Subcutaneous adipose tissue (tissue), 4 donors: ENCODE measurements around the gene PPP1R14B. TPM values are rescaled to one million over a fixed set of nuclear protein-coding genes. Genes with fewer than 3 reads are reported as not detected.

Experiments used
- total RNA-seq, 4 donors: library from RNA; depleted of rRNA; stranded (reverse); fragments of >200 nt; gene quantifications; one replicate each; pipeline ENCODE4 v1.1.0, GENCODE V29; 2016
- TF ChIP-seq, protein P1 (sequence below): fragments of 450-650 bp; IDR thresholded peaks from one replicate; pipeline ENCODE4 v1.5.1; 2016; ENCODE audit warnings: low read depth, mild to moderate bottlenecking, control low read depth, antibody characterized with exemption, moderate library complexity

PPP1R14B gene
- total RNA-seq, 4 donors from 2014 or later = 64.3 to 73.1 (median 69.1) TPM

DNA sequence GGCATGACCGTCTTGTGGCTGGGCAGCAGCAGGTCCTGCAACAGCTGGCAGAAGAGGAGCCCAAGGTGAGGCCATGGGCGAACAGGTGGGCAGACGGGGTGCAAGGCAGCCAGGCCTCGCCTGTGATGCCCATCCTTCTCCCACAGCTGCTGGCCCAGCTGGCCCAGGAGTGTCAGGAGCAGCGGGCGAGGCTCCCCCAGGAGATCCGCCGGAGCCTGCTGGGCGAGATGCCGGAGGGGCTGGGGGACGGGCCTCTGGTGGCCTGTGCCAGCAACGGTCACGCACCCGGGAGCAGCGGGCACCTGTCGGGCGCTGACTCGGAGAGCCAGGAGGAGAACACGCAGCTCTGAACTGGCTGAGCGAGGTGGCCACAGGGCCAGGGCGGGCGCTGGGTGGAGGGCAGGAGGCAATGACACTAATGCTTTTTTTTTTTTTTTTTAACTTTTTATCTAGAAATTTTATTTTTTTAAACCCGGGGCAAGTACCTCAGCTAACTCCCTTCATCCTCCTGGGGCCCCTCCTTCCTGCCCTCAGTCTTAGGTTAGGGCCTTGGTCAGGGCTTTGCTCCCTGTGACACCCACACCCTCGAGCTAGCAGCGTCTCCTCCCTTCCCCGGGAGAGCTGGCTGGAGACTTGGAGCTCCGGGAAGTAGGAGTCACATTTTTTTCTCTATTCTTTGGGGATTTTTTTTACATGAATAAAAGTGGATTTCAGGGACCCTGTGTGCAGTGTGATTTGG, 20.6 kb upstream of the PPP1R14B start:
- TF ChIP-seq, protein P1, sequence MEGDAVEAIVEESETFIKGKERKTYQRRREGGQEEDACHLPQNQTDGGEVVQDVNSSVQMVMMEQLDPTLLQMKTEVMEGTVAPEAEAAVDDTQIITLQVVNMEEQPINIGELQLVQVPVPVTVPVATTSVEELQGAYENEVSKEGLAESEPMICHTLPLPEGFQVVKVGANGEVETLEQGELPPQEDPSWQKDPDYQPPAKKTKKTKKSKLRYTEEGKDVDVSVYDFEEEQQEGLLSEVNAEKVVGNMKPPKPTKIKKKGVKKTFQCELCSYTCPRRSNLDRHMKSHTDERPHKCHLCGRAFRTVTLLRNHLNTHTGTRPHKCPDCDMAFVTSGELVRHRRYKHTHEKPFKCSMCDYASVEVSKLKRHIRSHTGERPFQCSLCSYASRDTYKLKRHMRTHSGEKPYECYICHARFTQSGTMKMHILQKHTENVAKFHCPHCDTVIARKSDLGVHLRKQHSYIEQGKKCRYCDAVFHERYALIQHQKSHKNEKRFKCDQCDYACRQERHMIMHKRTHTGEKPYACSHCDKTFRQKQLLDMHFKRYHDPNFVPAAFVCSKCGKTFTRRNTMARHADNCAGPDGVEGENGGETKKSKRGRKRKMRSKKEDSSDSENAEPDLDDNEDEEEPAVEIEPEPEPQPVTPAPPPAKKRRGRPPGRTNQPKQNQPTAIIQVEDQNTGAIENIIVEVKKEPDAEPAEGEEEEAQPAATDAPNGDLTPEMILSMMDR = no peak

DNA sequence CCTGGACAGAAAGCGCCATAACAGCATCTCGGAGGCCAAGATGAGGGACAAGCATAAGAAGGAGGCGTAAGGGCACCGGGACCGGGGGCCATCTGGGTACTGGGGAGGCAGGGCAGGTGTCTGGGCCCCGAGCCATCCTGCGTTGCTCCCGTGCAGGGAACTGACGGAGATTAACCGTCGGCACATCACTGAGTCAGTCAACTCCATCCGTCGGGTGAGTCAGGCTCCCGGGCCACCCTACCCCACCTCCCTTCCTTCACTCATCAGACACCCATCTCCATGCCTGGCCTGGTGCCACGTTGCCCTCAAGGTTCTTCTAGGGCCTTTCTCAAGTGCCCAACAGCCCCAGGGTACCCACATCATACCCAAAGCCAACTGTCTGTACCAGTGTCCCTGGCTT, 19.6 kb upstream of the PPP1R14B start:
- TF ChIP-seq, protein P1 = no peak

DNA sequence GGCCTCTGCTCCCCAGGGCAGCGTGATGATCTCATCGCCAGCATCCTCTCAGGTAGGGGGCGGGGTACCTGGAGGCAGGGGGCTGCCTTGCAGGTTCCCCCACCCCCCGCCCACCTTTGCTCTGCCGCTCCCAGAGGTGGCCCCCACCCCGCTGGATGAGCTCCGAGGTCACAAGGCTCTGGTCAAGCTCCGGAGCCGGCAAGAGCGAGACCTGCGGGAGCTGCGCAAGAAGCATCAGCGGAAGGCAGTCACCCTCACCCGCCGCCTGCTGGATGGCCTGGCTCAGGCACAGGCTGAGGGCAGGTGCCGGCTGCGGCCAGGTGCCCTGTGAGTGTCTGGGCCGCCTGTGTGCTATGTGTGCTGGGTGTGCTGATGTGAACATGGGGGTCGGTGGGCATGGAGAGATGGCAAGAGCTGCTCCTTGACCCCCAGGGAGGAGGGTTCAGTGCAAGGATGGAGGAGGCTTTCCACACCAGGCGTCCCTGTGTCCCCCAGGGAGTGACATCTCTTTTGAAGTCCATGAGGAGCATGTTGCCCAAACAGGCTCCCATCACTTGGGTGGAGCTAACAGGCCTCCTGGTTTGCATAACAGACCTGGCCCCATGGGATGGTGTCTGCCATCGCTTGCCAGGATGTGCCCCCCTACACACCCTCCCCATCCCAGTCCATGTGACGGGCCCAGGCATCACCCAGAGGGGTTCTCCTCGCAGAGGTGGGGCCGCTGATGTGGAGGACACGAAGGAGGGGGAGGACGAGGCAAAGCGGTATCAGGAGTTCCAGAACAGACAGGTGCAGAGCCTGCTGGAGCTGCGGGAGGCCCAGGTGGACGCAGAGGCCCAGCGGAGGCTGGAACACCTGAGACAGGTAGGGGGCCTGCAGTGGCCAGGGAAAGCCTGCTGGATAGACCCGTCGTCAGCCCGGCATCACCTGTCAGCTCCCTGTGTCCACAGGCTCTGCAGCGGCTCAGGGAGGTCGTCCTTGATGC, 18.7 kb upstream of the PPP1R14B start:
- TF ChIP-seq, protein P1 = no peak

DNA sequence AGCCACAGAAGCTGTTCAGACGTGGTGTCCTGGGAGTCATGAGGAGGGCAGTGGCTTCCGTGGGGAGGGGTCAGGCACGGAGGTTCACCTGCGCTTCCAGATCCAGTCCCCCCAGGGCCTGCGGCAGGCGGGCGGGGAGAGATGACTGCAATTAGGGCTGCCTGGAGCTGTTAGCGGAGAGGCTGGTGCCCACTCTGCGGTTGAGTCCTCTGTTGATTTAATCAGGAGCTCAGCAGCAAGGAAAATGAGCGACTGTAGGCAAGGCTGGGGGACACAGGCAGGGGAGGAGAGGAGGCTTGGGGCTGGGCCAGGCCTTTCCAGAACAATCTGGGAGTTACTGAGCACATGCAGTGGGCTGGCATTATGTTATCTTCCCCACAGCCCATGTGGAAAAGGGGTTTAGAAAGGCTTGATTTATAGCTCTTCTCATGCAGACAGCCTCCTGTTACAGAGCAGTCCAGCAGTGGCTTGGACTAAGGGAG, 17.7 kb upstream of the PPP1R14B start:
- TF ChIP-seq, protein P1 = no peak

DNA sequence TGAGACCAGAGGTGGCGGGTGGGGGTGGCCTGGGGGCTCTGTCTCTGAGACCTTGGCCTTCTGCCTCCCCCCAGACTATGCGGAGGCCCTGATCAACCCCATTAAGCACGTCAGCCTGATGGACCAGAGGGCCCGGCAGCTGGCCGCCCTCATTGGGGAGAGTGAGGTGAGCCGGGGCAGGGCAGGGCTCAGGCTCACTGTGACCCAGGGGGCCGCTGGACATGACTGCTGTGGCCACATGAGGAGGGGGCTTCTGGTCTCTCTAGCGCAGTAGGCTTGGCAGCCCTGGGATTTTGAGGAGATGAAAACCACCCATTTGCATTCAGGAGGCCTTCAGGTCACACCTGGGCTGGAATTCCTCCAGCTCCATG, 17.2 kb upstream of the PPP1R14B start:
- TF ChIP-seq, protein P1 = no peak

DNA sequence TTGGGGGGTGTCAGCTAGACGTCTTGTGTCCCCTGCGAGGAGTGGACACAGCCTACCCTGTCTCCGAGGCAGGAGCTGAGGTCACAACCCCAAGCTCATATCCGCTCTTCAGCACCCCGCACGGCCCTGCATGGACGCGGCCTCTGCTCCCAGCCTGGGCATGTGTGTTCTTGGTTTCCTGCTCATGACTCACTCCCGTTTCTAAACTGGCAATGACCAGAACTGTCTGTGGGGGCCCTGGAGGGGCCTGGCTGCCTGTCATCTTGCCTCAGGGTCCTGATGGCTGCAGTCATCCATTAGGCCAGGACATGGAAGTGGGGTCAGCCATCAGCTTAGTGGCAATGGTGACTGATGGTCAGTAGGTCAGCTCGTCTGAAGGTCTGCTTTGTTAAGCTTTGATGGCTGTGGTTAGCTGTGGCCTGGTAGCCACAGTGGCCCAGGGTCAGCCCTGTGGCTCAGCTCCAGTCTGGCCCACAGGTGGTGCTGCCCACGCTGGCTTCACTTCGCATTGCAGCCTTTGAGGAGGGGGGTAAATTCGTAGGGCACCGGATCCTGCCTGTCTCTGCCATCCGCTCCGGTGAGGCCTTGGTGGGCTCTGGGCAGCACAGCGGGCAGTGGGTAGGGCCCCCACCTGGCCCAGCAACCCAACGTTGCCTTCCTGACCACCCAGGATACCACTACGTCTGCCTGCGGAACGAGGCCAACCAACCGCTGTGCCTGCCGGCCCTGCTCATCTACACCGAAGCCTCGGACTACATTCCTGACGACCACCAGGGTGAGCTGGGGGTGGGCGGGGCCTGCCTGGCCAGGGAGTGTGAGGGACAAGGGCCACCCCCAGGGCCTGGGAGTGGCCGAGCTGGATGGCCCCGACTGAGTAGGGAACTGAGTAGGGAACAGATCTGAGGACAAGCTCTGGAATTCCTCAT, 16.5 kb upstream of the PPP1R14B start:
- TF ChIP-seq, protein P1 = no peak
